ENCODE data around the gene ICE2.

Gene ICE2

GRCh38 chr15:60389261-60390077 is 89.5 kb downstream of the ICE2 start:
- no peak for DNase-seq (ENCODE audit: low read depth)

- no peak for DNase-seq (ENCODE audit: low read depth)
Measured at GRCh38 chr15:60387321-60387720, 91.6 kb downstream of the ICE2 start.

GRCh38 chr15:60386615-60387014 is 92.3 kb downstream of the ICE2 start:
- DNase-seq (ENCODE audit: low read depth), result no peak

GRCh38 chr15:60385620-60386552 is 93.1 kb downstream of the ICE2 start:
- no peak for DNase-seq (ENCODE audit: low read depth)

- no peak for DNase-seq (ENCODE audit: low read depth)
Measured at GRCh38 chr15:60384526-60385126, 94.3 kb downstream of the ICE2 start.

GRCh38 chr15:60384053-60384452 is 94.9 kb downstream of the ICE2 start:
- no peak for DNase-seq (ENCODE audit: low read depth)

- DNase-seq (ENCODE audit: low read depth), result no peak
Measured at GRCh38 chr15:60382773-60383674, 95.9 kb downstream of the ICE2 start.

- DNase-seq (ENCODE audit: low read depth), result no peak
Measured at GRCh38 chr15:60381148-60381788, 97.7 kb downstream of the ICE2 start.

- DNase-seq (ENCODE audit: low read depth), result no peak
Measured at GRCh38 chr15:60379525-60380274, 99.2 kb downstream of the ICE2 start.

GRCh38 chr15:60379185-60379524 is 99.8 kb downstream of the ICE2 start:
- DNase-seq (ENCODE audit: low read depth), result no peak

- DNase-seq (ENCODE audit: low read depth), result no peak
Measured at GRCh38 chr15:60376677-60377095, 102.3 kb downstream of the ICE2 start.

- no peak for DNase-seq (ENCODE audit: low read depth)
Measured at GRCh38 chr15:60375306-60375705, 103.6 kb downstream of the ICE2 start.

GRCh38 chr15:60374628-60375081 is 104.3 kb downstream of the ICE2 start:
- no peak for DNase-seq (ENCODE audit: low read depth)

GRCh38 chr15:60374209-60374608 is 104.7 kb downstream of the ICE2 start:
- DNase-seq (ENCODE audit: low read depth), result no peak

- no peak for DNase-seq (ENCODE audit: low read depth)
Measured at GRCh38 chr15:60373745-60374144, 105.2 kb downstream of the ICE2 start.

GRCh38 chr15:60373327-60373726 is 105.6 kb downstream of the ICE2 start:
- DNase-seq (ENCODE audit: low read depth), result no peak

GRCh38 chr15:60372756-60373155 is 106.2 kb downstream of the ICE2 start:
- DNase-seq (ENCODE audit: low read depth), result no peak

GRCh38 chr15:60372227-60372626 is 106.7 kb downstream of the ICE2 start:
- DNase-seq (ENCODE audit: low read depth), result no peak

GRCh38 chr15:60371175-60372051 is 107.5 kb downstream of the ICE2 start:
- DNase-seq (ENCODE audit: low read depth), result no peak

GRCh38 chr15:60370869-60371136 is 108.1 kb downstream of the ICE2 start:
- no peak for DNase-seq (ENCODE audit: low read depth)

Data from stimulated activated CD8-positive, alpha-beta memory T cell treated with anti-CD3 and anti-CD28 coated beads, Interleukin-12 subunit alpha, Interleukin-12 subunit beta, amount 100 ng/mL, for 1 hour (primary cell).